MM.1S (cell line): ENCODE data around the gene CERS1.

ENCODE experiments used
- DNase-seq: peaks from one replicate; pipeline ENCODE4 v3.0.0-alpha.2; 2015
- H2AFZ ChIP-seq: fragments of 300-600 bp; sonication (generic); 2 replicates; pipeline ENCODE4 v1.6.0; 2016; ENCODE audit warnings: antibody characterized with exemption, low read length
- H3F3A ChIP-seq: fragments of 300-600 bp; sonication (generic); 2 replicates; pipeline ENCODE4 v1.6.1; 2016; ENCODE audit warnings: mild to moderate bottlenecking, antibody characterized with exemption, low read length, moderate library complexity, mixed read lengths; ENCODE audit not compliant: insufficient read depth
- H3K27ac ChIP-seq: fragments of 300-600 bp; sonication (generic); 2 replicates; pipeline ENCODE4 v1.5.1; 2016; ENCODE audit warnings: mild to moderate bottlenecking, low read length
- H3K27me3 ChIP-seq: fragments of 300-600 bp; sonication (generic); replicated peaks from 2 replicates; pipeline ENCODE4 v1.6.0; 2016; ENCODE audit warnings: low read length; ENCODE audit not compliant: insufficient read depth
- H3K36me3 ChIP-seq: fragments of 300-600 bp; sonication (generic); replicated peaks from 2 replicates; pipeline ENCODE4 v1.6.1; 2016; ENCODE audit warnings: mild to moderate bottlenecking, low read length, mixed read lengths; ENCODE audit not compliant: insufficient read depth
- H3K4me1 ChIP-seq: fragments of 300-600 bp; sonication (generic); 2 replicates; pipeline ENCODE4 v1.6.1; 2016; ENCODE audit warnings: low read length, mixed read lengths
- H3K4me2 ChIP-seq: fragments of 300-600 bp; sonication (generic); 2 replicates; pipeline ENCODE4 v1.6.0; 2016; ENCODE audit warnings: low read depth, low read length
- H3K4me3 ChIP-seq: fragments of 300-600 bp; sonication (generic); 2 replicates; pipeline ENCODE4 v1.5.1; 2016; ENCODE audit warnings: low read length, mixed read lengths
- H3K79me2 ChIP-seq: fragments of 300-600 bp; sonication (generic); 2 replicates; pipeline ENCODE4 v1.6.1; 2016; ENCODE audit warnings: mixed run types, low read length, mixed read lengths
- H3K9ac ChIP-seq: fragments of 300-600 bp; sonication (generic); 2 replicates; pipeline ENCODE4 v1.6.1; 2016; ENCODE audit warnings: low read length, mixed read lengths
- H3K9me2 ChIP-seq: fragments of 300-600 bp; sonication (generic); replicated peaks from 2 replicates; pipeline ENCODE4 v1.6.1; 2016; ENCODE audit warnings: mild to moderate bottlenecking, low read length, mixed read lengths; ENCODE audit not compliant: insufficient read depth
- H3K9me3 ChIP-seq: fragments of 300-600 bp; sonication (generic); replicated peaks from 2 replicates; pipeline ENCODE4 v1.6.1; 2016; ENCODE audit warnings: mild to moderate bottlenecking, low read length, mixed read lengths; ENCODE audit not compliant: insufficient read depth
- H4K20me1 ChIP-seq: fragments of 300-600 bp; sonication (generic); 2 replicates; pipeline ENCODE4 v1.6.1; 2016; ENCODE audit warnings: mild to moderate bottlenecking, low read length, moderate library complexity, mixed read lengths; ENCODE audit not compliant: insufficient read depth
- CTCF ChIP-seq: fragments of 300-600 bp; sonication (generic); IDR thresholded peaks from 2 replicates; pipeline ENCODE4 v1.5.1; 2016; ENCODE audit warnings: antibody characterized with exemption, low read length, mixed read lengths
- EZH2 ChIP-seq: fragments of 300-600 bp; sonication (generic); optimal IDR thresholded peaks from 2 replicates; pipeline ENCODE3; 2017; ENCODE audit warnings: low read depth, mild to moderate bottlenecking, antibody characterized with exemption, low read length, mixed read lengths
- EZH2phosphoT487 ChIP-seq: fragments of 300-600 bp; sonication (generic); IDR thresholded peaks from 2 replicates; pipeline ENCODE4 v1.6.1; 2018; ENCODE audit warnings: antibody characterized with exemption, low read length

CERS1 gene

DNA sequence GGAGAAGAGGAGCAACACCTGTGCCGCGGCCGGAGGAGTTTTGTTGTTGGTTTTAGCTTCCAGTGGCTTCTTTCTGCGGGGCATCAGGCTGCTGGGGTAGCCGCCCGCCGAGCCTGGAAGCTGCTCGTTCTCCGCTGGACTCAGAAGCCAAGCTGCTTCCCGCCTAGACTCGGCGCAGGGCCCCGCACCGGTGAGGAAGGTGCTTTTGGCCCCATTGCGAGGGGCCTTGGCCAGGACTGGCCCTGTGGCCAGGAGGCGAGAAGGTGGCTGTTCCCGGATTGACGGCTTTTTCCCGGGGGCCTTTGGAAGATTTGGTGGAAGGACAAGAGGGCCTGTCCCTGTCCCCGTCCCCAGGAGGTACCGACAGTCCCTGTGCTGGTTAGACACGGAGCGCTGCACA is 28.8 kb downstream of the CERS1 start:
- TF ChIP-seq EZH2 (no peak), CTCF (no peak), EZH2phosphoT487 (no peak)
- DNase-seq, result no peak
- Histone ChIP-seq H2AFZ (no peak overlapping the region), H3K27ac (no peak overlapping the region), H4K20me1 (no peaks in the 10 kb centered on the region), H3K79me2 (peaks cover 16% of the 10 kb centered on the region; the same call in 1 of the 2 replicates), H3K36me3 (peaks cover 18% of the 10 kb centered on the region), H3K9me2 (no peaks in the 10 kb centered on the region), H3K4me2 (no peak overlapping the region), H3F3A (peaks cover 4% of the 10 kb centered on the region; the same call in 1 of the 2 replicates), H3K4me3 (no peak overlapping the region), H3K9me3 (no peaks in the 10 kb centered on the region), H3K27me3 (no peaks in the 10 kb centered on the region), H3K4me1 (no peaks in the 10 kb centered on the region), H3K9ac (no peak overlapping the region)

GRCh38 chr19:18866800-18867123 is 29.2 kb downstream of the CERS1 start:
- DNase-seq, result no peak
- Histone ChIP-seq H3K9me3 (no peaks in the 10 kb centered on the region), H3K4me2 (no peak overlapping the region), H3K27me3 (no peaks in the 10 kb centered on the region), H3K4me3 (no peak overlapping the region), H3K4me1 (peaks cover 2% of the 10 kb centered on the region), H2AFZ (no peak overlapping the region), H4K20me1 (no peaks in the 10 kb centered on the region), H3K9me2 (no peaks in the 10 kb centered on the region), H3K79me2 (peaks cover 20% of the 10 kb centered on the region; the same call in 1 of the 2 replicates), H3F3A (peaks cover 4% of the 10 kb centered on the region; the same call in 1 of the 2 replicates), H3K36me3 (peaks cover 22% of the 10 kb centered on the region), H3K9ac (no peak overlapping the region), H3K27ac (no peak overlapping the region)
- TF ChIP-seq CTCF, result no peak; the same call in 1 of the 2 replicates
- TF ChIP-seq EZH2, result no peak
- no peak for TF ChIP-seq EZH2phosphoT487

GRCh38 chr19:18865973-18866799 is 29.8 kb downstream of the CERS1 start:
- Histone ChIP-seq H3K4me3 (no peak overlapping the region), H3K9ac (no peak overlapping the region), H3F3A (peaks cover 7% of the 10 kb centered on the region; the same call in 1 of the 2 replicates), H3K4me2 (no peak overlapping the region), H3K27ac (no peak overlapping the region), H2AFZ (no peak overlapping the region), H3K9me2 (no peaks in the 10 kb centered on the region), H3K79me2 (peaks cover 22% of the 10 kb centered on the region; the same call in 1 of the 2 replicates), H3K9me3 (no peaks in the 10 kb centered on the region), H3K27me3 (no peaks in the 10 kb centered on the region), H3K36me3 (peaks cover 22% of the 10 kb centered on the region), H4K20me1 (no peaks in the 10 kb centered on the region), H3K4me1 (peaks cover 8% of the 10 kb centered on the region)
- no peak for TF ChIP-seq EZH2
- no peak for TF ChIP-seq EZH2phosphoT487
- peak; percentile 70 for TF ChIP-seq CTCF
- no peak for DNase-seq
